Myocyte (in vitro differentiated cells): Measurements from ENCODE around the gene FEV. TPM values are rescaled to one million over a fixed set of nuclear protein-coding genes. Genes with fewer than 3 reads are reported as not detected.

Experiments
- DNase-seq: peaks from one replicate; pipeline ENCODE4 v3.0.0-alpha.2; 2012; ENCODE audit warnings: low read depth
- total RNA-seq: library from RNA; depleted of rRNA; stranded (reverse); fragments of >200 nt; gene quantifications from 2 replicates; pipeline ENCODE4 v1.2.3, GENCODE V29; 2014

FEV gene
- total RNA-seq, 1 donor from 2014 or later = not detected

GRCh38 chr2:218993345-218994315, 8.6 kb upstream of the FEV start, which contains the start of gene CRYBA2:
CRYBA2 (minus strand) TSS chr2:218993422; CDS start chr2:218993176, 246 bp downstream.
- no peak for DNase-seq

GRCh38 chr2:218992703-218993344, 7.8 kb upstream of the FEV start:
- no peak for DNase-seq

GRCh38 chr2:218992196-218992595, 7.2 kb upstream of the FEV start:
- DNase-seq = no peak

GRCh38 chr2:218991674-218992168, 6.7 kb upstream of the FEV start:
- DNase-seq = peak; percentile 65

- no peak for DNase-seq
These were observed 5.6 kb upstream of the FEV start for GRCh38 chr2:218990612-218991011.

- DNase-seq = no peak
These were observed 5.1 kb upstream of the FEV start for GRCh38 chr2:218990052-218990451.

GRCh38 chr2:218988650-218989049, 3.7 kb upstream of the FEV start:
- DNase-seq = no peak

- DNase-seq = no peak
These were observed 3.2 kb upstream of the FEV start for GRCh38 chr2:218988164-218988563.

- no peak for DNase-seq
These were observed 1.3 kb upstream of the FEV start for GRCh38 chr2:218986148-218986761.

- no peak for DNase-seq
These were observed 524 bp upstream of the FEV start for GRCh38 chr2:218985325-218986091.

GRCh38 chr2:218984239-218985020, 554 bp downstream of the FEV start:
- no peak for DNase-seq

- no peak for DNase-seq
These were observed 1.1 kb downstream of the FEV start for GRCh38 chr2:218983934-218984238.

GRCh38 chr2:218983263-218983933, 1.6 kb downstream of the FEV start:
- no peak for DNase-seq

GRCh38 chr2:218982586-218983262, 2.3 kb downstream of the FEV start:
- DNase-seq = no peak

- peak; percentile 52 for DNase-seq
These were observed 3.0 kb downstream of the FEV start for GRCh38 chr2:218981881-218982585.

- no peak for DNase-seq
These were observed 3.5 kb downstream of the FEV start for GRCh38 chr2:218981390-218981880.

GRCh38 chr2:218980735-218981389, 4.1 kb downstream of the FEV start:
- DNase-seq = no peak
